CD4-positive, CD25-positive, alpha-beta regulatory T cell (primary cell): ENCODE results near the gene GNB1. TPM values are rescaled to one million over a fixed set of nuclear protein-coding genes. Genes with fewer than 3 reads are reported as not detected.
"Not testable (repeated sequence)": the region's sequence is repeated elsewhere in the genome, so short reads cannot be mapped to it uniquely, and the experiment has no call there.

Experiments
- ATAC-seq, 2 donors: fragments of 150-1000 bp; cut with Tn5 transposase; one replicate each; pipeline ENCODE4 v1.10.0; 2021; ENCODE audit warnings: low read depth in 2 of 2, moderate number of reproducible peaks in 2 of 2, moderate library complexity in 1 of 2
- DNase-seq, 3 donors: peaks; one replicate each; pipeline versions ENCODE4 v3.0.0 to v3.0.0-alpha.2; 2012 to 2022; ENCODE audit warnings: mixed read lengths in 1 of 3
- H3K27ac ChIP-seq: one replicate; pipeline ENCODE4 v1.7.0; 2013; ENCODE audit warnings: mild to moderate bottlenecking, low read length; ENCODE audit not compliant: insufficient read depth, poor library complexity, severe bottlenecking
- H3K27me3 ChIP-seq: one replicate; pipeline ENCODE4 v1.7.0; 2013; ENCODE audit warnings: low read length; ENCODE audit not compliant: control insufficient read depth, insufficient read depth
- H3K36me3 ChIP-seq: one replicate; pipeline ENCODE4 v1.7.0; 2013; ENCODE audit warnings: mild to moderate bottlenecking, low read length, moderate library complexity; ENCODE audit not compliant: control insufficient read depth, insufficient read depth
- H3K4me1 ChIP-seq: 2 replicates; pipeline ENCODE4 v1.7.0; 2013; ENCODE audit warnings: mild to moderate bottlenecking, low read length; ENCODE audit not compliant: insufficient read depth, control insufficient read depth, poor library complexity, severe bottlenecking
- H3K4me3 ChIP-seq: one replicate; pipeline ENCODE4 v1.7.0; 2013; ENCODE audit warnings: low read depth, mild to moderate bottlenecking, low read length, moderate library complexity
- H3K9me3 ChIP-seq, 2 experiments: 1 replicate in 1 of 2; 2 replicates in 1 of 2; pipeline ENCODE4 v1.7.0; 2013; ENCODE audit warnings: low read length in 2 of 2, mild to moderate bottlenecking in 1 of 2, moderate library complexity in 1 of 2; ENCODE audit not compliant: control insufficient read depth in 2 of 2
- H3K27ac Mint-ChIP-seq, 3 donors: one replicate each; pipeline ENCODE4 v1.8.0; 2020 to 2022; ENCODE audit warnings: mild to moderate bottlenecking in 3 of 3, mixed read lengths in 3 of 3, moderate library complexity in 2 of 3
- H3K27me3 Mint-ChIP-seq: one replicate; pipeline ENCODE4 v1.8.0; 2022; ENCODE audit warnings: mild to moderate bottlenecking, mixed read lengths
- H3K36me3 Mint-ChIP-seq: one replicate; pipeline ENCODE4 v1.8.0; 2020; ENCODE audit warnings: mixed read lengths
- H3K4me1 Mint-ChIP-seq, 4 donors: one replicate each; pipeline ENCODE4 v1.8.0; 2020 to 2022; ENCODE audit warnings: mixed read lengths in 4 of 4, mild to moderate bottlenecking in 1 of 4
- H3K4me3 Mint-ChIP-seq, 4 donors: one replicate each; pipeline ENCODE4 v1.8.0; 2020 to 2022; ENCODE audit warnings: mild to moderate bottlenecking in 4 of 4, mixed read lengths in 4 of 4, moderate library complexity in 3 of 4
- H3K9me3 Mint-ChIP-seq, 7 donors: one replicate each; pipeline ENCODE4 v1.8.0; 2020 to 2022; ENCODE audit warnings: mixed read lengths in 7 of 7, mild to moderate bottlenecking in 3 of 7, moderate library complexity in 2 of 7
- polyA plus RNA-seq, 4 donors: library from polyadenylated mRNA; unstranded; fragments of 300-500 nt; fragmentation: Illumina TruSeq; gene quantifications; one replicate each; pipeline ENCODE4 v1.2.3, GENCODE V29; 2021
- total RNA-seq: library from RNA; stranded (reverse); gene quantifications from one replicate; pipeline ENCODE4 v1.2.3, GENCODE V29; 2022

The GNB1 gene
- total and polyA plus RNA-seq, 5 donors from 2014 or later = 47.0 to 242 (median 102) TPM

DNA sequence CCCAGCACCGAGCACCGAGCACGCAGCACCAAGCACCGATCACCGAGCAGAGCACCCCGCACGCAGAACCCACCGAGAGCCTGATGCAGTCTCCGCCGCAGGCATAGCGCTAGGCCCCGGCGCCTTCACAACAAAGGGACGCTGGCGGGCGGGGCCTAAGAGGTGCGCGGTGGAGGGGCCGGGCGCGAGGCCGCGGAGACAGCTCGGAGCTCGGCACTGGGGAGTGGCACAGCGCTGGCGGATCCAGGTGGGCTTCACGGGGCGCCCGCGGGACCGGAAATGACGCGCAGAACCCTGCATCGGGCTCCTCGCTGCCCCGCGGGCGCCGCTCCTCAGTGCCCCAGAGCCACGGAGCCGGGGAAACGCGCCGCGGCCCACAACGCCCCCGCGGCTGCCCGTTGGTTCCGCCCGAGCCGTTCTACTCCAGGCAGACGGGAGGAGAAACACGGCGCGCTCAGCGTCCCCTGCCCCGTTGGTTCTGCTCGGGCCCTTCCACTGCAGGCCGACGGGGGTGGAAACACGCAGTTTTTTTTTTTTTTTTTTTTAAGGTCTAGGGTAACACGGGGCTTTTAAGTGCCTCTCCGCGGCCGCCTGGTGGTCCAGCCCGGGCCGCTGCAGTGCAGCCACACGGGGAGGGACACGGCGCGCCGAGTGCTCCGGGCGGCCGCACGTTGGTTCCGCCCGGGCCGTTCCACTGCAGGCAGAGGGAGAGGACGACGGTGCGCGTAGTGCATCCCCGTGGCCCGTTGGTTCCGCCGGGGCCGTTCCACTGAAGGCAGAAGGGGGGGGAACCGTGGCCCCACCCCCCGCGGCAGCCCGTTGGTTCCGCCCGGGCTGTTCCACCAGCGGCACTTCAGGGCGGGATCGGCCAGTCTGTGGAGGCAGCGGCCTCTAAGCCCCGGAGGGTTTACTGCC is 145.0 kb downstream of the GNB1 start:
- H3K4me3 Mint-ChIP-seq = peak overlapping the region; percentile 61 to 83 (median 74)
- peak; percentile 74 to 94 (median 83) for DNase-seq
- not testable (repeated sequence) for H3K4me1 ChIP-seq, H3K27me3 ChIP-seq, H3K27me3 Mint-ChIP-seq, H3K36me3 ChIP-seq, H3K9me3 Mint-ChIP-seq, H3K36me3 Mint-ChIP-seq, H3K9me3 ChIP-seq, H3K4me3 ChIP-seq
- peak; percentile 73 to 77 for ATAC-seq
- peak overlapping the region; percentile 90 for H3K27ac ChIP-seq
- H3K27ac Mint-ChIP-seq = peak overlapping the region; percentile 59 to 99 (median 78)
- peaks cover 4 to 15% (median 5%) of the 10 kb centered on the region in 4 donors for H3K4me1 Mint-ChIP-seq

DNA sequence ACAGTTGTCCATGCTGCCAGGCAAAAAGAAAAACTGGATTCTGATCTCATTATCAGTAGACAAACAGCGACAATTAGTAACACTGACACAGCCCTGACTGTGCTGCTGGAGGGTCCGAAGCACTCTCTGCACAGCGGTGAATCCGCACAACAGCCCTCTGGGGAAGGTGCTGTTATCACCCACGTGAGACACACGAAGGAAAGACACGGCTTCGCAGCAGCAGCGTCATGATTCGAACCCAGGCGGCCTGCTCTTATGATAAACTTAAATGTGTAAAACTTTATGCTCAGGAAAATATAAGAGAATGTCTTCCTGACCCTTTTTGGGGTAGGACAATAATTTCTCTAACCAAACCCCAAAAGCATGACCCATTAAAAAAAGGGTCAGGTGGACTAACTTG is 148.4 kb downstream of the GNB1 start:
- ATAC-seq, H3K36me3 Mint-ChIP-seq, H3K27me3 Mint-ChIP-seq, H3K27ac ChIP-seq, H3K27ac Mint-ChIP-seq, DNase-seq, H3K4me3 ChIP-seq, H3K4me1 ChIP-seq, H3K9me3 Mint-ChIP-seq, H3K27me3 ChIP-seq, H3K9me3 ChIP-seq, H3K36me3 ChIP-seq, H3K4me1 Mint-ChIP-seq: not testable (repeated sequence)
- peak overlapping the region in 3 of 4 donors; percentile 46 to 95 (median 51) for H3K4me3 Mint-ChIP-seq

DNA sequence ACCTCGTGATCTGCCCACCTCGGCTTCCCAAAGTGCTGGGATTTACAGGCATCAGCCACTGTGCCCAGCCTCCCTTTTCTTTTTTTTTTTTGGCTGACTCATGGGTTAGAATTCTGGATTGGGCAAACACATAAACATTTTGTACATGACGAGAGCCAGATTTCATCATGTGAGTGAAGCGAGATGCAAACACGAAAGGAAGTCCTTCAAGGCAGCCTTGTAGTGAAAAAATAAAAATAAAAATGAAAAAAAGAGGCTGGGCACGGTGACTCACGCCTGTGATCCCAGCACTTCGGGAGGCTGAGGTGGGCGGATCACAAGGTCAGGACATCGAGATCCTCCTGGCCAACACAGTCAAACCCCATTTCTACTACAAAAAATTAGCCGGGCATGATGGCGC is 149.9 kb downstream of the GNB1 start:
- not testable (repeated sequence) for H3K4me1 ChIP-seq, ATAC-seq, H3K27ac Mint-ChIP-seq, H3K4me3 ChIP-seq, H3K9me3 ChIP-seq, H3K27me3 ChIP-seq, DNase-seq, H3K36me3 Mint-ChIP-seq, H3K9me3 Mint-ChIP-seq, H3K36me3 ChIP-seq, H3K4me1 Mint-ChIP-seq, H3K27ac ChIP-seq, H3K27me3 Mint-ChIP-seq
- peak overlapping the region in 1 of 4 donors; percentile 25 for H3K4me3 Mint-ChIP-seq

DNA sequence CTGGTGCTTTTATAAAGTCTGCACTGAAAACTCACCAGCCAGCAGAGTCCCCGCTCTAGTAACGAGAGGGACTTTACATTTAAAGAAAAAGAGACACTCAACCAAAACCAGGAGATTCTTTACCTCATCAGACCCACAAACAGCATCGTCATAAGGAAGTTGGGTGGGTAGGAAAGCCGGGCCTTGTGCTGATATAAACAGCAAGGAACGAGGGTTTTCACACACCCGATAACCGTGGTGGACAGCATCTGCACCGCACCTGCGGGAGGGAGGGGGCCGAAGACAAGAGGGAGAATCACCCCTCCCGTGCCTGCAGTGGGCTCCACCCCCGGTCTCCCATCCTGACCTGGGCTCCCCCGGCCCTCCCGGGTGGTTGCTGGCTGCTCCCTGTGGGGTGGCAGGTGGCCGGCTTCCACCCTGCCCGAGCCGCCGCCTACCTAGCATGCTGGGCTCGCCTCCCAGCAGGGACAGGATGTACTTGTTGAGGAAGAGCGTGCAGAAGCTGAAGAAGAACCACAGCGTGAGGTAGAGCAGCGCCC is 152.0 kb downstream of the GNB1 start:
- DNase-seq, H3K36me3 Mint-ChIP-seq, H3K27ac ChIP-seq, H3K9me3 ChIP-seq, H3K4me3 Mint-ChIP-seq, H3K4me1 Mint-ChIP-seq, H3K36me3 ChIP-seq, H3K27ac Mint-ChIP-seq, H3K9me3 Mint-ChIP-seq, H3K4me3 ChIP-seq, H3K27me3 ChIP-seq, H3K27me3 Mint-ChIP-seq, H3K4me1 ChIP-seq: not testable (repeated sequence)
- peak in 1 of 2 donors; percentile 25 for ATAC-seq

DNA sequence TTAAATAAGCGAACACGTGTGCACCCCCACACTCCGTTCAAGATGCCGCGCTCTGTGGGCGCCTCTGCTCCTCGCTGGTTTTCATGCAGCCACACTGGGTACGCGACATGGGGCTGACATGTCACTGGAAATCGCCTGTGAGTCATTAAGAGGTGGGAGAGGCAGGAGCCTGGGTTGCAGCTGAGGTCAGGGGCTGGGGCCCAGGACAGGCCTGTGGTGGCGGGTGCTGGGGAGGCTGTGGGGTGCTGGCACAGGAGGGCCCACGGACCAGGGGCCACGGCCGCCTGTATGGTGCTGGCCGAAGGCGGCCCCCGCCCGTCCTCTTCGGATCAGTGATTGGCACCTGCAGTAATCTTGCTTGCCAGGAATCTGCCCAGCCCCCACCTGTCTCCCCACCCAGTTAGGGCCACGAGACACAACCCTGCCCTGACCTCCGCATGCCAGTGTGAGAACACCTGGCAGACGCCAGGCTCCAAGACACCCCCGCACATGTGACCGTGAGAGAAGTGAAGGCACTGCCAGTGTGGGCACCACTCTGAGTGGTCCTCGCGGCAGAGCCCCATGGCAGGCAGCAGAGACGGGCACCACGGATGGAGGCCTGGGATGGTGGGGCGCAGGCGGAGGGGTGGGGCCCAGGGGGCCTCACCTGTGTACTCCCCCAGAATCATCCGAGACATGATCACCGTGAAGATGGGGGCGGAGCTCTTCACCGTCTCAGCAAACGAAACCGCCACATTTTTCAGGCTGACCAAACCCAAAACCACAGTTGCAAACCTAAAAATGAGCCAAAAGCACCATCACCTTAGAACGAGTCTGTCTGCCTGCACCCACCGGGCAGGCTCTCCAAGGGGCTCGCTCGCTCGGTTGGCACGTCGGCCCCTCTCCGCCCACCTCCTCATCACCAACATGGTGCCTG is 153.0 kb downstream of the GNB1 start:
- H3K4me3 ChIP-seq, H3K4me1 Mint-ChIP-seq, H3K27ac ChIP-seq, H3K4me1 ChIP-seq, H3K27me3 Mint-ChIP-seq, H3K36me3 Mint-ChIP-seq, H3K36me3 ChIP-seq, H3K4me3 Mint-ChIP-seq, H3K27me3 ChIP-seq, H3K9me3 Mint-ChIP-seq, H3K9me3 ChIP-seq, DNase-seq, H3K27ac Mint-ChIP-seq: not testable (repeated sequence)
- ATAC-seq = peak in 1 of 2 donors; percentile 12

Other genes with a start within 250 kb of the GNB1 start
- gene CDK11B, start 232.1 kb downstream of the GNB1 start, total RNA-seq = 47.2 TPM
- gene CDK11B, start 232.1 kb downstream of the GNB1 start, polyA plus RNA-seq = 10 to 100 TPM in 1 of 4 donors, 1 to 10 TPM in 3; 9.3 to 11.3 (median 9.7) TPM
- 77.6 TPM for gene SLC35E2B, start 198.3 kb downstream of the GNB1 start, total RNA-seq
- gene SLC35E2B, start 198.3 kb downstream of the GNB1 start, polyA plus RNA-seq = 10 to 100 TPM; 25.8 to 32.0 (median 30.6) TPM
- 212 TPM for gene CDK11A, start 166.7 kb downstream of the GNB1 start, total RNA-seq
- gene CDK11A, start 166.7 kb downstream of the GNB1 start, polyA plus RNA-seq = 10 to 100 TPM; 10.2 to 30.4 (median 15.3) TPM
- 52.6 TPM for gene NADK, start 112.6 kb downstream of the GNB1 start, total RNA-seq
- gene NADK, start 112.6 kb downstream of the GNB1 start, polyA plus RNA-seq = 10 to 100 TPM; 18.7 to 27.1 (median 21.2) TPM
- gene CALML6, start 24.2 kb upstream of the GNB1 start, total RNA-seq = not detected
- not detected for gene CALML6, start 24.2 kb upstream of the GNB1 start, polyA plus RNA-seq
- 0.62 TPM for gene TMEM52, start 28.2 kb upstream of the GNB1 start, total RNA-seq
- gene TMEM52, start 28.2 kb upstream of the GNB1 start, polyA plus RNA-seq = under 1 TPM in 1 of 4 donors, not detected in 3; 0.50 TPM
- not detected for gene CFAP74, start 112.7 kb upstream of the GNB1 start, total RNA-seq
- gene CFAP74, start 112.7 kb upstream of the GNB1 start, polyA plus RNA-seq = not detected
- 0.22 TPM for gene GABRD, start 128.3 kb upstream of the GNB1 start, total RNA-seq
- gene GABRD, start 128.3 kb upstream of the GNB1 start, polyA plus RNA-seq = not detected
- 42.7 TPM for gene PRKCZ, start 159.3 kb upstream of the GNB1 start, total RNA-seq
- gene PRKCZ, start 159.3 kb upstream of the GNB1 start, polyA plus RNA-seq = 10 to 100 TPM; 11.0 to 13.9 (median 12.5) TPM